Stomach (tissue), 9 donors: ENCODE data around the gene GARIN6. TPM values are rescaled to one million over a fixed set of nuclear protein-coding genes. Genes with fewer than 3 reads are reported as not detected.

Experiments
- DNase-seq, 2 donors: peaks; one replicate each; pipeline versions ENCODE4 v3.0.0 to v3.0.0-alpha.2; 2013 to 2019
- H3K27ac ChIP-seq, 5 donors: fragments of 200-600 bp in 4 of 5; sonication (generic) in 4 of 5; one replicate each; pipeline ENCODE4 v1.5.1; 2013 to 2019; ENCODE audit warnings: mild to moderate bottlenecking in 1 of 5, moderate library complexity in 1 of 5
- H3K27me3 ChIP-seq, 3 donors: fragments of 200-600 bp; sonication (generic); one replicate each; pipeline ENCODE4 v1.5.1; 2017 to 2019; ENCODE audit warnings: mixed run types in 1 of 3
- H3K36me3 ChIP-seq, 4 donors: fragments of 200-600 bp; sonication (generic); 1 replicate in 3 of 4; 2 replicates in 1 of 4; pipeline ENCODE4 v1.5.1; 2016 to 2019
- H3K4me1 ChIP-seq, 4 donors: fragments of 200-600 bp; sonication (generic); one replicate each; pipeline ENCODE4 v1.5.1; 2016 to 2019
- H3K4me3 ChIP-seq, 4 donors: fragments of 200-600 bp; sonication (generic) in 3 of 4; one replicate each; pipeline ENCODE4 v1.5.1; 2016 to 2019; ENCODE audit warnings: mild to moderate bottlenecking in 1 of 4
- H3K9me3 ChIP-seq, 4 donors: fragments of 200-600 bp; sonication (generic); one replicate each; pipeline ENCODE4 v1.5.1; 2016 to 2019
- CTCF ChIP-seq, 7 experiments: fragments of 450-650 bp in 4 of 7; fragments of 200-600 bp in 3 of 7; sonication (generic) in 3 of 7; IDR thresholded peaks; one replicate each; pipeline ENCODE4 v1.5.1; 2016 to 2019; ENCODE audit warnings: antibody characterized with exemption in 7 of 7, control low read depth in 2 of 7, mild to moderate bottlenecking in 1 of 7
- EP300 ChIP-seq: sonication (generic); formaldehyde crosslinking; IDR thresholded peaks from one replicate; pipeline ENCODE4 v1.6.1; 2017; ENCODE audit warnings: antibody characterized with exemption
- POLR2A ChIP-seq, 4 donors: fragments of 450-650 bp; IDR thresholded peaks; one replicate each; pipeline ENCODE4 v1.6.1; 2016; ENCODE audit warnings: antibody characterized with exemption in 4 of 4, control low read depth in 2 of 4, mild to moderate bottlenecking in 1 of 4, moderate library complexity in 1 of 4
- WGBS, 5 donors: extraction: QIAGEN DNeasy Blood & Tissue Kit in 3 of 5; methylation state at CpG; one replicate each; pipeline versions ENCODE4 v1.1.5 to v1.1.7; 2013 to 2018; 5-methylcytosine and 5-hydroxymethylcytosine counted together
- intact Hi-C: fragments of 100-400 bp; cut with DNase I; formaldehyde crosslinking; loops from one replicate; pipeline ENCODE4 v1.15.1; 2023; ENCODE audit warnings: low total_unique reads
- polyA plus RNA-seq, 3 donors: library from polyadenylated mRNA; stranded (reverse); fragments of 200-250 nt; gene quantifications; one replicate each; pipeline ENCODE4 v1.2.3, GENCODE V29; 2013
- total RNA-seq, 5 donors: library from RNA; depleted of rRNA; stranded (reverse); fragments of >200 nt; gene quantifications; one replicate each; pipeline versions ENCODE4 v1.1.0 to v1.2.3, GENCODE V29; 2014 to 2016
- donor health status: healthy with polysubstance abuse.
- donor health status: Bipolar disorder and iron deficiency.
- donor health status: healthy.

The GARIN6 gene
- total and polyA plus RNA-seq, 8 donors = not detected

- intact Hi-C loops = no loop called here
- no peak for TF ChIP-seq POLR2A (IDR thresholded peaks at IDR 0.05)
- no peak for TF ChIP-seq CTCF (IDR thresholded peaks at IDR 0.05)
- TF ChIP-seq EP300 = no peak
- Histone ChIP-seq H3K27ac (no peak overlapping the region), H3K27me3 (no peaks in the 10 kb centered on the region), H3K4me1 (no peaks in the 10 kb centered on the region), H3K9me3 (no peaks in the 10 kb centered on the region), H3K36me3 (no peaks in the 10 kb centered on the region), H3K4me3 (no peak overlapping the region)
- DNase-seq = no peak
- 12 to 24% (median 19%) methylated on average over 2 of the region's 2 CpGs for WGBS, 5 donors
Observed at GRCh38 chr12:99695050-99695449, 47.5 kb downstream of the GARIN6 start.
